ENCODE data around the gene EPHB6. TPM values are rescaled to one million over a fixed set of nuclear protein-coding genes. Genes with fewer than 3 reads are reported as not detected.

The EPHB6 gene
- total RNA-seq, 2 experiments from 2014 or later: 9.0 to 10.0 TPM

GRCh38 chr7:142887282-142888015 lies 32.6 kb downstream of the EPHB6 start:
- no peak for DNase-seq
- Mint-ChIP-seq H3K36me3 (no peaks in the 10 kb centered on the region), H3K4me1 (no peaks in the 10 kb centered on the region), H3K27ac (no peak overlapping the region), H3K27me3 (no peaks in the 10 kb centered on the region), H3K9me3 (no peaks in the 10 kb centered on the region), H3K4me3 (no peak overlapping the region)

DNA sequence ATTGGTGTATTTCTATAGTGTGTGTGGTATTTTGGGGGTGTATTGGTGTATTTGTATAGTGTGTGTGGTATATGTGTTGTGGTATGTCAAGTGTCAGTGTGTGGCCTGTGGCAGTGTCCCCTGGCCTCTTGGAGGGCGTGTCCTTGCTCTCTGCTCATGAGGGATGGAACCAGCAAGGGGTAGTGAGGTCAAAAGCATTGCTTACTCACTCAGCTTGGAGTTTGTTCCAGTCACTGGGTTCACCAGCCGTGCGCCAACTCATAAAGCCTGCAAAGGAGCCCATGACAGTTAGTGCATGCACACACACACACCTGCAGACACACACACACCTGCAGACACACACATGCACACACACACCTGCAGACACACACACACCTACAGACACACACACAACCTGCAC lies 34.9 kb downstream of the EPHB6 start:
- DNase-seq: no peak
- no peak overlapping the region for H3K4me3 Mint-ChIP-seq
- no peak overlapping the region for H3K27ac Mint-ChIP-seq

GRCh38 chr7:142890874-142891485 lies 36.1 kb downstream of the EPHB6 start:
- no peak overlapping the region for H3K4me3 Mint-ChIP-seq
- no peaks in the 10 kb centered on the region for H3K36me3 Mint-ChIP-seq
- H3K27ac Mint-ChIP-seq: no peak overlapping the region
- peaks cover 2% of the 10 kb centered on the region for H3K27me3 Mint-ChIP-seq
- no peak for DNase-seq
- no peaks in the 10 kb centered on the region for H3K4me1 Mint-ChIP-seq
- no peaks in the 10 kb centered on the region for H3K9me3 Mint-ChIP-seq

More for the DNA sequence above, 34.9 kb downstream of the EPHB6 start:
- H3K4me1 Mint-ChIP-seq: no peaks in the 10 kb centered on the region
- no peaks in the 10 kb centered on the region for H3K27me3 Mint-ChIP-seq
- no peaks in the 10 kb centered on the region for H3K36me3 Mint-ChIP-seq
- no peaks in the 10 kb centered on the region for H3K9me3 Mint-ChIP-seq

GRCh38 chr7:142891490-142892082 lies 36.7 kb downstream of the EPHB6 start:
- Mint-ChIP-seq H3K27ac (no peak overlapping the region), H3K27me3 (peaks cover 3% of the 10 kb centered on the region), H3K4me1 (no peaks in the 10 kb centered on the region), H3K4me3 (no peak overlapping the region), H3K36me3 (no peaks in the 10 kb centered on the region), H3K9me3 (no peaks in the 10 kb centered on the region)
- DNase-seq: no peak

- H3K4me3 Mint-ChIP-seq: no peak overlapping the region
These were observed 38.1 kb downstream of the EPHB6 start for GRCh38 chr7:142892951-142893350.

GRCh38 chr7:142894112-142894984 lies 39.5 kb downstream of the EPHB6 start:
- peaks cover 3% of the 10 kb centered on the region for H3K27me3 Mint-ChIP-seq
- no peaks in the 10 kb centered on the region for H3K9me3 Mint-ChIP-seq
- H3K27ac Mint-ChIP-seq: no peak overlapping the region
- H3K4me1 Mint-ChIP-seq: no peaks in the 10 kb centered on the region
- H3K36me3 Mint-ChIP-seq: no peaks in the 10 kb centered on the region
- no peak overlapping the region for H3K4me3 Mint-ChIP-seq
- no peak for DNase-seq

More at GRCh38 chr7:142892951-142893350, 38.1 kb downstream of the EPHB6 start:
- Mint-ChIP-seq H3K27ac (no peak overlapping the region), H3K27me3 (peaks cover 3% of the 10 kb centered on the region), H3K4me1 (no peaks in the 10 kb centered on the region), H3K36me3 (no peaks in the 10 kb centered on the region), H3K9me3 (no peaks in the 10 kb centered on the region)
- no peak for DNase-seq

DNA sequence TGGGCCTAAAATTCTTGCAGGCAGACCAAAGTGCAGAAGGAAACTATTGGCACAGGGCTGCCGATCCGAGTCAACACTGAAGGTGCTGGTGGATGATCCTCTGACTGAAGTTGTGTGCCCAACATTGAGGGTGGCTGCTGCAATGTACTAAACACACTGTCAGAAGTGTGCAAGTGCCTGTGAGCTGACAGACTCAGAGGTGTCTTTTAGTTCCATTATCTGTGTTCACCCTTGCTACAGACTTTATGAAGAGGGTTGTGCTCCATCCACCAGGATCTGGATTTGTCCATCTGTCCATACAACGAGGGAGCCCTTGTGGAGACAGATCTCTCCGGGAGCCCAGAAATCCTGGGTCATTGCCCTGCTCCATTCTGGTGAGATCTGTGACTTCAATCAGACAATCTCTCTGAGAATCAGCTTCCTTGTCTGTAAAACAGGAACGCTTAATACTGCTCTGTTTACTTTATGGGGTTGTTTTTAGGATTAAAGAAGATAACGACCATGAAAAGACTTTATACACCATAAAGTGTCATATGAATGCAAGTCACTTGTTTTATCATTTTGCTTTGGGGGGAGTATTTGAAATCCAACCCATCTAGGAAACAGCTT lies 40.2 kb downstream of the EPHB6 start:
- Mint-ChIP-seq H3K27me3 (peaks cover 3% of the 10 kb centered on the region), H3K36me3 (no peaks in the 10 kb centered on the region), H3K4me3 (no peak overlapping the region), H3K27ac (no peak overlapping the region), H3K4me1 (no peaks in the 10 kb centered on the region), H3K9me3 (no peaks in the 10 kb centered on the region)
- no peak for DNase-seq

DNA sequence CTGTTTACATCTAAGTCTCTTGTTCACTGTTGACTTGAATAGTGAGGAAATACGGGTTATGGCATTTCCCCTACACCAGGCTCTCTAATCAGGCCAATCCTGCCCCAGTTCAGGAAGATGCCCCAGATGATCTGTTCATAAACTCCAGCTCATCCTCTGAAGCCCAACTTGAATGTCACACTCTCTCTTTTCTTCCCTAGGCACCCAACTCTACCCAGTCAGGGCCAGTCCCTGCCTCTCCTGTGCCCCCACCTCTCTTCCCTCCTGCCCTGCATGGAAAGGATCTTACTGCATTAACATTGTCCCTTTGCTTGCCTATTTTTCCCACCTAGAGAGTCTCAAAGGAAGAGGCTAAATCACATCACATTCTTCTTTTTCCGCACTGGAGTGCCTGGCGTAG lies 41.3 kb downstream of the EPHB6 start:
- Mint-ChIP-seq H3K27me3 (peaks cover 3% of the 10 kb centered on the region), H3K36me3 (no peaks in the 10 kb centered on the region), H3K27ac (no peak overlapping the region), H3K4me1 (no peaks in the 10 kb centered on the region), H3K4me3 (no peak overlapping the region), H3K9me3 (no peaks in the 10 kb centered on the region)
- DNase-seq: no peak

GRCh38 chr7:142896741-142897379 lies 42.0 kb downstream of the EPHB6 start:
- no peaks in the 10 kb centered on the region for H3K36me3 Mint-ChIP-seq
- no peak overlapping the region for H3K4me3 Mint-ChIP-seq
- H3K9me3 Mint-ChIP-seq: no peaks in the 10 kb centered on the region
- DNase-seq: no peak
- peaks cover 3% of the 10 kb centered on the region for H3K27me3 Mint-ChIP-seq
- H3K4me1 Mint-ChIP-seq: no peaks in the 10 kb centered on the region
- no peak overlapping the region for H3K27ac Mint-ChIP-seq

- peak overlapping the region; percentile 34 for H3K27ac Mint-ChIP-seq
- H3K4me1 Mint-ChIP-seq: no peaks in the 10 kb centered on the region
- H3K36me3 Mint-ChIP-seq: no peaks in the 10 kb centered on the region
- H3K27me3 Mint-ChIP-seq: peaks cover 3% of the 10 kb centered on the region
- no peak overlapping the region for H3K4me3 Mint-ChIP-seq
- DNase-seq: no peak
- H3K9me3 Mint-ChIP-seq: no peaks in the 10 kb centered on the region
These were observed 42.8 kb downstream of the EPHB6 start for GRCh38 chr7:142897691-142898090.

GRCh38 chr7:142898377-142899170 lies 43.7 kb downstream of the EPHB6 start:
- no peak overlapping the region for H3K27ac Mint-ChIP-seq
- H3K36me3 Mint-ChIP-seq: peaks cover 1% of the 10 kb centered on the region
- H3K4me3 Mint-ChIP-seq: no peak overlapping the region
- no peaks in the 10 kb centered on the region for H3K4me1 Mint-ChIP-seq
- peaks cover 1% of the 10 kb centered on the region for H3K9me3 Mint-ChIP-seq
- DNase-seq: no peak
- peaks cover 3% of the 10 kb centered on the region for H3K27me3 Mint-ChIP-seq

GRCh38 chr7:142899661-142900060 lies 44.8 kb downstream of the EPHB6 start:
- no peaks in the 10 kb centered on the region for H3K4me1 Mint-ChIP-seq
- H3K36me3 Mint-ChIP-seq: peaks cover 1% of the 10 kb centered on the region
- H3K27ac Mint-ChIP-seq: no peak overlapping the region
- H3K4me3 Mint-ChIP-seq: no peak overlapping the region
- H3K27me3 Mint-ChIP-seq: peaks cover 3% of the 10 kb centered on the region
- H3K9me3 Mint-ChIP-seq: peaks cover 1% of the 10 kb centered on the region
- DNase-seq: no peak

GRCh38 chr7:142901426-142902259 lies 46.8 kb downstream of the EPHB6 start:
- no peaks in the 10 kb centered on the region for H3K4me1 Mint-ChIP-seq
- no peak overlapping the region for H3K4me3 Mint-ChIP-seq
- no peak for DNase-seq
- H3K9me3 Mint-ChIP-seq: peaks cover 1% of the 10 kb centered on the region
- peaks cover 1% of the 10 kb centered on the region for H3K36me3 Mint-ChIP-seq
- H3K27me3 Mint-ChIP-seq: no peaks in the 10 kb centered on the region
- H3K27ac Mint-ChIP-seq: no peak overlapping the region
